GM23338 (cell line): ENCODE data around the gene DUSP8. TPM values are rescaled to one million over a fixed set of nuclear protein-coding genes. Genes with fewer than 3 reads are reported as not detected.

Experiments used
- ATAC-seq: fragments of 200-7000 bp; cut with Tn5 transposase; 3 replicates; pipeline ENCODE4 v1.9.1; 2020
- DNase-seq: peaks from one replicate; pipeline ENCODE4 v3.0.0-alpha.2; 2015; ENCODE audit warnings: low spot score
- H2AFZ ChIP-seq: fragments of 200-600 bp; sonication (generic); 2 replicates; pipeline ENCODE4 v1.8.0; 2016; ENCODE audit warnings: antibody characterized with exemption, mild to moderate bottlenecking, moderate library complexity
- H3F3A ChIP-seq: fragments of 200-600 bp; sonication (generic); replicated peaks from 2 replicates; pipeline ENCODE4 v1.8.0; 2017; ENCODE audit warnings: antibody characterized with exemption, mixed run types, low read depth
- H3K27ac ChIP-seq: fragments of 200-600 bp; sonication (generic); 2 replicates; pipeline ENCODE4 v1.6.1; 2016; ENCODE audit warnings: low read depth
- H3K27me3 ChIP-seq: fragments of 200-600 bp; sonication (generic); 2 replicates; pipeline ENCODE4 v1.8.0; 2016; ENCODE audit warnings: mild to moderate bottlenecking, mixed run types, moderate library complexity; ENCODE audit not compliant: insufficient read depth
- H3K36me3 ChIP-seq: fragments of 200-600 bp; sonication (generic); 2 replicates; pipeline ENCODE4 v1.8.0; 2016; ENCODE audit warnings: mild to moderate bottlenecking; ENCODE audit not compliant: insufficient read depth
- H3K4me1 ChIP-seq: fragments of 200-600 bp; sonication (generic); 2 replicates; pipeline ENCODE4 v1.8.0; 2016; ENCODE audit warnings: mild to moderate bottlenecking, moderate library complexity; ENCODE audit not compliant: insufficient read depth
- H3K4me2 ChIP-seq: fragments of 200-600 bp; sonication (generic); 2 replicates; pipeline ENCODE4 v1.7.1; 2017; ENCODE audit warnings: mixed run types
- H3K4me3 ChIP-seq: fragments of 200-600 bp; sonication (generic); 2 replicates; pipeline ENCODE4 v1.6.1; 2016; ENCODE audit warnings: mixed run types
- H3K79me2 ChIP-seq: fragments of 200-600 bp; sonication (generic); replicated peaks from 2 replicates; pipeline ENCODE4 v1.8.0; 2017; ENCODE audit warnings: mild to moderate bottlenecking; ENCODE audit not compliant: insufficient read depth
- H3K9me2 ChIP-seq: fragments of 200-600 bp; sonication (generic); 2 replicates; pipeline ENCODE4 v1.8.0; 2017; ENCODE audit not compliant: insufficient read depth
- H4K20me1 ChIP-seq: fragments of 200-600 bp; sonication (generic); replicated peaks from 2 replicates; pipeline ENCODE4 v1.8.0; 2017; ENCODE audit warnings: mild to moderate bottlenecking; ENCODE audit not compliant: insufficient read depth
- H3K27ac Mint-ChIP-seq: 2 replicates; pipeline ENCODE4 v1.8.0; 2020; ENCODE audit warnings: inconsistent platforms, mild to moderate bottlenecking, moderate library complexity, mixed read lengths
- H3K27me3 Mint-ChIP-seq: 3 replicates; pipeline ENCODE4 v1.8.0; 2022; ENCODE audit warnings: low read depth, mild to moderate bottlenecking, moderate library complexity, mixed read lengths, inconsistent platforms; ENCODE audit not compliant: insufficient read depth, poor library complexity
- H3K36me3 Mint-ChIP-seq: 3 replicates; pipeline ENCODE4 v1.8.0; 2021; ENCODE audit warnings: low read depth, mild to moderate bottlenecking, inconsistent platforms, moderate library complexity, mixed read lengths
- H3K4me1 Mint-ChIP-seq: 3 replicates; pipeline ENCODE4 v1.8.0; 2020; ENCODE audit warnings: mild to moderate bottlenecking, inconsistent platforms, mixed read lengths
- H3K4me3 Mint-ChIP-seq: 3 replicates; pipeline ENCODE4 v1.8.0; 2021; ENCODE audit warnings: moderate library complexity, mild to moderate bottlenecking, inconsistent platforms, mixed read lengths
- H3K9me3 Mint-ChIP-seq: 3 replicates; pipeline ENCODE4 v1.8.0; 2020; ENCODE audit warnings: moderate library complexity, mild to moderate bottlenecking, inconsistent platforms, mixed read lengths
- CREB1 ChIP-seq: fragments of 250-450 bp; sonication (Bioruptor Pico); IDR thresholded peaks from 2 replicates; pipeline ENCODE4 v1.5.0; 2020; ENCODE audit warnings: low read depth, mild to moderate bottlenecking, moderate library complexity
- EZH2 ChIP-seq: fragments of 200-600 bp; sonication (generic); IDR thresholded peaks from one replicate; pipeline ENCODE4 v1.8.0; 2017; ENCODE audit warnings: antibody characterized with exemption, mild to moderate bottlenecking, low read depth; ENCODE audit not compliant: unreplicated experiment
- EZH2phosphoT487 ChIP-seq: fragments of 200-600 bp; sonication (generic); IDR thresholded peaks from one replicate; pipeline ENCODE4 v1.8.1; 2018; ENCODE audit warnings: antibody characterized with exemption; ENCODE audit not compliant: unreplicated experiment
- JUNB ChIP-seq: IDR thresholded peaks from one replicate; pipeline ENCODE4 v1.6.1; 2016; ENCODE audit warnings: antibody characterized with exemption; ENCODE audit not compliant: unreplicated experiment
- NANOG ChIP-seq: IDR thresholded peaks from 2 replicates; pipeline ENCODE4 v1.6.1; 2016; ENCODE audit warnings: antibody characterized with exemption, borderline replicate concordance
- ZNF114 ChIP-seq: fragments of 250-450 bp; sonication (Bioruptor Pico); IDR thresholded peaks from 2 replicates; pipeline ENCODE4 v1.5.0; 2020; ENCODE audit warnings: mild to moderate bottlenecking, moderate library complexity
- ZNF331 ChIP-seq: fragments of 250-450 bp; sonication (Bioruptor Pico); IDR thresholded peaks from 2 replicates; pipeline ENCODE4 v1.5.0; 2020; ENCODE audit warnings: low read depth, mild to moderate bottlenecking, moderate library complexity
- polyA plus RNA-seq: library from polyadenylated mRNA; unstranded; fragments of >200 nt; fragmentation: Nextera tagmentation; extraction: Ambion mirVana; gene quantifications from 2 replicates; pipeline ENCODE4 v1.2.1, GENCODE V29; 2016
- total RNA-seq: library from RNA; depleted of rRNA; stranded (reverse); fragments of >200 nt; shearing (Covaris generic); gene quantifications from 2 replicates; pipeline ENCODE4 v1.2.3, GENCODE V29; 2014
- TF ChIP-seq, protein P1 (sequence below): fragments of 250-450 bp; sonication (Bioruptor Pico); IDR thresholded peaks from 2 replicates; pipeline ENCODE4 v1.5.0; 2020; ENCODE audit warnings: mild to moderate bottlenecking, moderate library complexity
- TF ChIP-seq, protein P2 (sequence below): IDR thresholded peaks from one replicate; pipeline ENCODE4 v1.6.1; 2018; ENCODE audit warnings: antibody characterized with exemption; ENCODE audit not compliant: unreplicated experiment

DUSP8 gene
- total and polyA plus RNA-seq, 2 experiments from 2014 or later, result 1.1 TPM

DNA sequence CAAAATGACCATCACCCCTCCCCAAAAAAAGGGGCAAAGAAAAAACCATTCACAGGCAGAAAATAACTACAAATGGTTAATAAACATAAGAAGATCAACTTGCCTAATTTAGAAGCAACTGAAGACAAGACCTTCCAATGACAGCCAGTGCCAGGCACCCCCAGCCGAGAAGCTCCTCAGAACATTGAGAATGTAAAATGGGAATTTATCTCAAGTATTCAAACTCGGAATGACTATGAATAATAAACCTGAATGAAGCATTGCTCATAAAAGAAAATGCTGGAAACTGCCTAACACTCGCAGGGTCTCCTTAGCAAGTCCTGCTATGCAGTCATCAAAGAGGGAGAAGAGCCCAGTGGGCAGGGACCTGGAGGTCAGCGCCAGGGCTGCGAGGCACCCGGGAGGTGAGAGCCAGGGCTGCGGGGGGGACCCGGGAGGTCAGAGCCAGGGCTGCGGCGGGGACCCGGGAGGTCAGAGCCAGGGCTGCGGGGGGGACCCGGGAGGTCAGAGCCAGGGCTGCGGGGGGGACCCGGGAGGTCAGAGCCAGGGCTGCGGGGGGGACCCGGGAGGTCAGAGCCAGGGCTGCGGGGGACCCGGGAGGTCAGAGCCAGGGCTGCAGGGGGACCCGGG is 62.3 kb downstream of the DUSP8 start:
- Mint-ChIP-seq H3K27ac (peak overlapping the region; percentile 80), H3K4me3 (no peak overlapping the region; the same call in 2 of the 3 replicates)
- peaks cover 32% of the 10 kb centered on the region for H3K79me2 ChIP-seq

DNA sequence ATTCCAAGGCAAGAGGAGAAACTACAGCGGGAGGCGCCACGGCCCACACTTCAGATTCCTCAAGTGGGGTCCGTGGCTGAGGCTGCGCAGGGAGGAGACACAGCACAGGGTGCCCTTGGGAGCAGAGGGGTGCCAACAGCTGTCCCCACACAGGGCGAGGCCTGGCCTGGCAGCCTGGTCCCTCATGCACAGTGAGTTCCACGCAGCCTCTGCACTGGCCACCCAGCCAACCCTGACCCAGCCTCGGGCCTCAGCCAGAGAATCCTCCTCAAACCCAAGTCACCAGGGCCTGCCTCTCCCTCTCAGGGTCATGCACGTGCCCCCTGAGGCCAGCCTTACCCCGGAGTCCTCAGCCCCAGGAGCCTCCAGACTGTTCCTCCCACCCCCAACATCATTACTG is 63.1 kb downstream of the DUSP8 start:
- Histone ChIP-seq H3K4me2 (no peak overlapping the region), H3K27ac (0 out of 2 replicates have a peak overlapping the region, but pooled peaks have one; percentile 45), H2AFZ (no peak overlapping the region), H3K79me2 (peaks cover 32% of the 10 kb centered on the region), H3K27me3 (no peaks in the 10 kb centered on the region), H3K36me3 (no peaks in the 10 kb centered on the region), H4K20me1 (no peaks in the 10 kb centered on the region; the same call in 1 of the 2 replicates), H3K4me1 (peaks cover 14% of the 10 kb centered on the region), H3F3A (peaks cover 5% of the 10 kb centered on the region; the same call in 1 of the 2 replicates), H3K9me2 (no peaks in the 10 kb centered on the region), H3K4me3 (no peak overlapping the region)
- Mint-ChIP-seq H3K9me3 (no peaks in the 10 kb centered on the region), H3K4me3 (no peak overlapping the region), H3K27ac (peak overlapping the region; percentile 80), H3K27me3 (peaks cover 25% of the 10 kb centered on the region), H3K36me3 (no peaks in the 10 kb centered on the region; the same call in 2 of the 3 replicates), H3K4me1 (peaks cover 38% of the 10 kb centered on the region)
- ATAC-seq (no peak), DNase-seq (no peak)
- TF ChIP-seq JUNB, result no peak
- no peak for TF ChIP-seq CREB1 (CRISPR knock-in tag)
- no peak for TF ChIP-seq EZH2phosphoT487
- TF ChIP-seq EZH2, result no peak
- TF ChIP-seq, protein P1, sequence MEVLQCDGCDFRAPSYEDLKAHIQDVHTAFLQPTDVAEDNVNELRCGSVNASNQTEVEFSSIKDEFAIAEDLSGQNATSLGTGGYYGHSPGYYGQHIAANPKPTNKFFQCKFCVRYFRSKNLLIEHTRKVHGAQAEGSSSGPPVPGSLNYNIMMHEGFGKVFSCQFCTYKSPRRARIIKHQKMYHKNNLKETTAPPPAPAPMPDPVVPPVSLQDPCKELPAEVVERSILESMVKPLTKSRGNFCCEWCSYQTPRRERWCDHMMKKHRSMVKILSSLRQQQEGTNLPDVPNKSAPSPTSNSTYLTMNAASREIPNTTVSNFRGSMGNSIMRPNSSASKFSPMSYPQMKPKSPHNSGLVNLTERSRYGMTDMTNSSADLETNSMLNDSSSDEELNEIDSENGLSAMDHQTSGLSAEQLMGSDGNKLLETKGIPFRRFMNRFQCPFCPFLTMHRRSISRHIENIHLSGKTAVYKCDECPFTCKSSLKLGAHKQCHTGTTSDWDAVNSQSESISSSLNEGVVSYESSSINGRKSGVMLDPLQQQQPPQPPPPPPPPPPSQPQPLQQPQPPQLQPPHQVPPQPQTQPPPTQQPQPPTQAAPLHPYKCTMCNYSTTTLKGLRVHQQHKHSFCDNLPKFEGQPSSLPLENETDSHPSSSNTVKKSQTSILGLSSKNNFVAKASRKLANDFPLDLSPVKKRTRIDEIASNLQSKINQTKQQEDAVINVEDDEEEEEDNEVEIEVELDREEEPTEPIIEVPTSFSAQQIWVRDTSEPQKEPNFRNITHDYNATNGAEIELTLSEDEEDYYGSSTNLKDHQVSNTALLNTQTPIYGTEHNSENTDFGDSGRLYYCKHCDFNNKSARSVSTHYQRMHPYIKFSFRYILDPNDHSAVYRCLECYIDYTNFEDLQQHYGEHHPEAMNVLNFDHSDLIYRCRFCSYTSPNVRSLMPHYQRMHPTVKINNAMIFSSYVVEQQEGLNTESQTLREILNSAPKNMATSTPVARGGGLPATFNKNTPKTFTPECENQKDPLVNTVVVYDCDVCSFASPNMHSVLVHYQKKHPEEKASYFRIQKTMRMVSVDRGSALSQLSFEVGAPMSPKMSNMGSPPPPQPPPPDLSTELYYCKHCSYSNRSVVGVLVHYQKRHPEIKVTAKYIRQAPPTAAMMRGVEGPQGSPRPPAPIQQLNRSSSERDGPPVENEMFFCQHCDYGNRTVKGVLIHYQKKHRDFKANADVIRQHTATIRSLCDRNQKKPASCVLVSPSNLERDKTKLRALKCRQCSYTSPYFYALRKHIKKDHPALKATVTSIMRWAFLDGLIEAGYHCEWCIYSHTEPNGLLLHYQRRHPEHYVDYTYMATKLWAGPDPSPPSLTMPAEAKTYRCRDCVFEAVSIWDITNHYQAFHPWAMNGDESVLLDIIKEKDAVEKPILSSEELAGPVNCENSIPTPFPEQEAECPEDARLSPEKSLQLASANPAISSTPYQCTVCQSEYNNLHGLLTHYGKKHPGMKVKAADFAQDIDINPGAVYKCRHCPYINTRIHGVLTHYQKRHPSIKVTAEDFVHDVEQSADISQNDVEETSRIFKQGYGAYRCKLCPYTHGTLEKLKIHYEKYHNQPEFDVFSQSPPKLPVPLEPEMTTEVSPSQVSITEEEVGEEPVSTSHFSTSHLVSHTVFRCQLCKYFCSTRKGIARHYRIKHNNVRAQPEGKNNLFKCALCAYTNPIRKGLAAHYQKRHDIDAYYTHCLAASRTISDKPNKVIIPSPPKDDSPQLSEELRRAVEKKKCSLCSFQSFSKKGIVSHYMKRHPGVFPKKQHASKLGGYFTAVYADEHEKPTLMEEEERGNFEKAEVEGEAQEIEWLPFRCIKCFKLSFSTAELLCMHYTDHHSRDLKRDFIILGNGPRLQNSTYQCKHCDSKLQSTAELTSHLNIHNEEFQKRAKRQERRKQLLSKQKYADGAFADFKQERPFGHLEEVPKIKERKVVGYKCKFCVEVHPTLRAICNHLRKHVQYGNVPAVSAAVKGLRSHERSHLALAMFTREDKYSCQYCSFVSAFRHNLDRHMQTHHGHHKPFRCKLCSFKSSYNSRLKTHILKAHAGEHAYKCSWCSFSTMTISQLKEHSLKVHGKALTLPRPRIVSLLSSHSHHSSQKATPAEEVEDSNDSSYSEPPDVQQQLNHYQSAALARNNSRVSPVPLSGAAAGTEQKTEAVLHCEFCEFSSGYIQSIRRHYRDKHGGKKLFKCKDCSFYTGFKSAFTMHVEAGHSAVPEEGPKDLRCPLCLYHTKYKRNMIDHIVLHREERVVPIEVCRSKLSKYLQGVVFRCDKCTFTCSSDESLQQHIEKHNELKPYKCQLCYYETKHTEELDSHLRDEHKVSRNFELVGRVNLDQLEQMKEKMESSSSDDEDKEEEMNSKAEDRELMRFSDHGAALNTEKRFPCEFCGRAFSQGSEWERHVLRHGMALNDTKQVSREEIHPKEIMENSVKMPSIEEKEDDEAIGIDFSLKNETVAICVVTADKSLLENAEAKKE (CRISPR knock-in tag), result no peak

More for the DNA sequence above, 62.3 kb downstream of the DUSP8 start:
- Histone ChIP-seq H3K27ac (0 out of 2 replicates have a peak overlapping the region, but pooled peaks have one; percentile 45), H4K20me1 (peaks cover 1% of the 10 kb centered on the region; the same call in 1 of the 2 replicates), H3K4me1 (peaks cover 14% of the 10 kb centered on the region), H3F3A (peaks cover 5% of the 10 kb centered on the region; the same call in 1 of the 2 replicates), H3K36me3 (no peaks in the 10 kb centered on the region), H2AFZ (no peak overlapping the region), H3K9me2 (no peaks in the 10 kb centered on the region), H3K4me3 (no peak overlapping the region), H3K4me2 (no peak overlapping the region), H3K27me3 (no peaks in the 10 kb centered on the region)
- Mint-ChIP-seq H3K9me3 (no peaks in the 10 kb centered on the region), H3K27me3 (peaks cover 25% of the 10 kb centered on the region), H3K36me3 (no peaks in the 10 kb centered on the region; the same call in 2 of the 3 replicates), H3K4me1 (peaks cover 46% of the 10 kb centered on the region)
- TF ChIP-seq EZH2 (no peak), ZNF114 (CRISPR knock-in tag) (no peak), EZH2phosphoT487 (no peak), ZNF331 (CRISPR knock-in tag) (no peak), NANOG (no peak), JUNB (no peak)
- TF ChIP-seq, protein P2, sequence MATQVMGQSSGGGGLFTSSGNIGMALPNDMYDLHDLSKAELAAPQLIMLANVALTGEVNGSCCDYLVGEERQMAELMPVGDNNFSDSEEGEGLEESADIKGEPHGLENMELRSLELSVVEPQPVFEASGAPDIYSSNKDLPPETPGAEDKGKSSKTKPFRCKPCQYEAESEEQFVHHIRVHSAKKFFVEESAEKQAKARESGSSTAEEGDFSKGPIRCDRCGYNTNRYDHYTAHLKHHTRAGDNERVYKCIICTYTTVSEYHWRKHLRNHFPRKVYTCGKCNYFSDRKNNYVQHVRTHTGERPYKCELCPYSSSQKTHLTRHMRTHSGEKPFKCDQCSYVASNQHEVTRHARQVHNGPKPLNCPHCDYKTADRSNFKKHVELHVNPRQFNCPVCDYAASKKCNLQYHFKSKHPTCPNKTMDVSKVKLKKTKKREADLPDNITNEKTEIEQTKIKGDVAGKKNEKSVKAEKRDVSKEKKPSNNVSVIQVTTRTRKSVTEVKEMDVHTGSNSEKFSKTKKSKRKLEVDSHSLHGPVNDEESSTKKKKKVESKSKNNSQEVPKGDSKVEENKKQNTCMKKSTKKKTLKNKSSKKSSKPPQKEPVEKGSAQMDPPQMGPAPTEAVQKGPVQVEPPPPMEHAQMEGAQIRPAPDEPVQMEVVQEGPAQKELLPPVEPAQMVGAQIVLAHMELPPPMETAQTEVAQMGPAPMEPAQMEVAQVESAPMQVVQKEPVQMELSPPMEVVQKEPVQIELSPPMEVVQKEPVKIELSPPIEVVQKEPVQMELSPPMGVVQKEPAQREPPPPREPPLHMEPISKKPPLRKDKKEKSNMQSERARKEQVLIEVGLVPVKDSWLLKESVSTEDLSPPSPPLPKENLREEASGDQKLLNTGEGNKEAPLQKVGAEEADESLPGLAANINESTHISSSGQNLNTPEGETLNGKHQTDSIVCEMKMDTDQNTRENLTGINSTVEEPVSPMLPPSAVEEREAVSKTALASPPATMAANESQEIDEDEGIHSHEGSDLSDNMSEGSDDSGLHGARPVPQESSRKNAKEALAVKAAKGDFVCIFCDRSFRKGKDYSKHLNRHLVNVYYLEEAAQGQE, result no peak
- DNase-seq (no peak), ATAC-seq (no peak)
